PFSK-1 (cell line): ENCODE measurements around the gene RPS28.

Experiments used
- FOXP2 ChIP-seq: optimal IDR thresholded peaks from 2 replicates; pipeline ENCODE3; 2011; ENCODE audit warnings: borderline replicate concordance, control low read depth, inconsistent platforms; ENCODE audit not compliant: insufficient read depth; ENCODE audit errors: extremely low read length, extremely low read depth
- POLR2AphosphoS5 ChIP-seq: IDR thresholded peaks from 2 replicates; pipeline ENCODE4 v1.6.1; 2012; ENCODE audit warnings: low read depth, mild to moderate bottlenecking, control low read depth, low read length, moderate library complexity
- REST ChIP-seq, 2 experiments: IDR thresholded peaks; 2 replicates each; pipeline versions ENCODE4 v1.6.1 to v1.8.0; 2011 to 2012; ENCODE audit warnings: low read depth in 2 of 2, low read length in 2 of 2, control low read depth in 1 of 2, inconsistent platforms in 1 of 2, mild to moderate bottlenecking in 1 of 2, moderate library complexity in 1 of 2; ENCODE audit not compliant: insufficient read depth in 1 of 2
- TAF1 ChIP-seq: IDR thresholded peaks from 2 replicates; pipeline ENCODE4 v1.6.1; 2012; ENCODE audit warnings: low read length, control low read depth, borderline replicate concordance; ENCODE audit not compliant: insufficient read depth

DNA sequence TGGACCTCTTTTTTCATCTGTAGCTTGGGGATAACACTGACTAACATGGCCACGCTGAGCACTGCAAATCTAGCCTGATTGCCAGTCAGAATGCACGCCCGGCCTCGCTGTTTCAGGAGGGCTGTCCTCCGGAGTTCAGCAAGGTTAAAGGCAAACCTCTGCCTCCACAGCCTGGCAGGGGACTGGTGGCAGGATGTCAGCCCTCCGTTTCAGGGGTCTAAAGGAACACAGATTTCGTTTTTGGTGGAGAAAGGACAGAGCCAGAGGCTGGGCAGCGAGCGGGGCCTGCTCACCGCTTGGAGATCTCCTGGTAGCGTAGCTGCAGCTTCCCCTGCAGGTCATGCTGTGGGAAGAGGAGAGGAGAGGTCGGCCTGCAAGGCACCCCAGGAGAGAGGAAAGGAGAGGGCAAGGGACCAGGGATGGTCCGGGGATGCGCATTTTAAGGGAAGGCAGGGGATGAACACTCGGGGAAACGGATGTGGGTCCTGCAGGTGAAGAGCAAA, 681 bp upstream of the RPS28 start:
- TF ChIP-seq TAF1 (no peak), REST (IDR thresholded peaks at IDR 0.05; ENCODE audit: insufficient read depth in 1 of 2, low read depth in 2 of 2, low read length in 2 of 2) (no peak), FOXP2 (no peak), POLR2AphosphoS5 (no peak)
